Keratinocyte (primary cell): ENCODE results near the gene DMRT1. TPM values are rescaled to one million over a fixed set of nuclear protein-coding genes. Genes with fewer than 3 reads are reported as not detected.

Experiments
- DNase-seq: peaks from one replicate; pipeline ENCODE4 v3.0.0-alpha.2; 2011; ENCODE audit warnings: low read depth, missing footprints, low spot score
- FAIRE-seq: peaks from 2 replicates; lab custom pipeline; 2011; peaks lifted over from hg19 to GRCh38; lab: Jason Lieb, UNC
- H2AFZ ChIP-seq: 2 replicates; pipeline ENCODE4 v1.6.0; 2012; ENCODE audit warnings: low read length, control low read depth, inconsistent platforms; ENCODE audit not compliant: control insufficient read depth
- H3K27ac ChIP-seq: 2 replicates; pipeline ENCODE4 v1.5.1; 2011; ENCODE audit warnings: low read length; ENCODE audit not compliant: control insufficient read depth, insufficient read depth
- H3K27me3 ChIP-seq: 3 replicates; pipeline ENCODE4 v1.6.0; 2011; ENCODE audit warnings: low read length; ENCODE audit not compliant: control insufficient read depth, insufficient read depth; ENCODE audit errors: extremely low read depth
- H3K36me3 ChIP-seq, 2 experiments: 2 replicates in 1 of 2; 3 replicates in 1 of 2; pipeline ENCODE4 v1.5.1; 2011; ENCODE audit warnings: low read length in 2 of 2, mild to moderate bottlenecking in 1 of 2; ENCODE audit not compliant: control insufficient read depth in 2 of 2, insufficient read depth in 2 of 2; ENCODE audit errors: extremely low read depth in 1 of 2
- H3K4me1 ChIP-seq: 3 replicates; pipeline ENCODE4 v1.5.1; 2011; ENCODE audit warnings: low read length; ENCODE audit not compliant: control insufficient read depth, insufficient read depth; ENCODE audit errors: extremely low read depth
- H3K4me2 ChIP-seq: 3 replicates; pipeline ENCODE4 v1.6.0; 2011; ENCODE audit warnings: low read depth, low read length; ENCODE audit not compliant: control insufficient read depth, insufficient read depth; ENCODE audit errors: extremely low read depth
- H3K4me3 ChIP-seq, 3 experiments: fragments of 200-600 bp in 1 of 3; sonication (generic) in 1 of 3; 2 replicates in 2 of 3; 3 replicates in 1 of 3; pipeline ENCODE4 v1.5.1; 2011 to 2016; ENCODE audit warnings: low read length in 3 of 3, mild to moderate bottlenecking in 3 of 3, control low read depth in 2 of 3, inconsistent platforms in 1 of 3, low read depth in 1 of 3, mixed read lengths in 1 of 3, mixed run types in 1 of 3, moderate library complexity in 1 of 3; ENCODE audit not compliant: control insufficient read depth in 2 of 3, insufficient read depth in 2 of 3; ENCODE audit errors: extremely low read depth in 1 of 3
- H3K79me2 ChIP-seq: 2 replicates; pipeline ENCODE4 v1.6.0; 2012; ENCODE audit warnings: low read length; ENCODE audit not compliant: control insufficient read depth, insufficient read depth
- H3K9ac ChIP-seq: 3 replicates; pipeline ENCODE4 v1.6.0; 2011; ENCODE audit warnings: low read length; ENCODE audit not compliant: control insufficient read depth, insufficient read depth; ENCODE audit errors: extremely low read depth
- H3K9me1 ChIP-seq: 3 replicates; pipeline ENCODE4 v1.6.0; 2011; ENCODE audit warnings: low read length; ENCODE audit not compliant: control insufficient read depth, insufficient read depth; ENCODE audit errors: extremely low read depth
- H3K9me3 ChIP-seq: 2 replicates; pipeline ENCODE4 v1.5.1; 2012; ENCODE audit warnings: low read depth, low read length; ENCODE audit not compliant: control insufficient read depth
- H4K20me1 ChIP-seq: 3 replicates; pipeline ENCODE4 v1.6.0; 2011; ENCODE audit warnings: low read length; ENCODE audit not compliant: control insufficient read depth, insufficient read depth; ENCODE audit errors: extremely low read depth
- EZH2 ChIP-seq: IDR thresholded peaks from one replicate; pipeline ENCODE4 v1.6.1; 2012; ENCODE audit warnings: inconsistent platforms, mild to moderate bottlenecking, low read length, moderate library complexity
- dilution Hi-C: fragments of 300-500 bp; cut with MboI; formaldehyde crosslinking; loops from one replicate; pipeline ENCODE4 v1.7.0; 2020; ENCODE audit warnings: low sequenced_read_pairs; ENCODE audit not compliant: extremely low pct_ligation_motif_present
- polyA plus RNA-seq, 5 experiments: library from polyadenylated mRNA; depleted of rRNA in 3 of 5; stranded (reverse) in 3 of 5; stranded (forward) in 1 of 5; unstranded in 1 of 5; fragments of >200 nt; gene quantifications; 1 replicate in 1 of 5; 2 replicates in 3 of 5; 3 replicates in 1 of 5; pipeline versions ENCODE4 v1.2.1 to v1.2.3, GENCODE V29; 2011 to 2012; ENCODE audit warnings: missing spikeins in 2 of 5, low read depth in 1 of 5, low replicate concordance in 1 of 5
- TF ChIP-seq, protein P1 (sequence below), 3 experiments: IDR thresholded peaks in 1 of 3; conservative IDR thresholded peaks in 1 of 3; optimal IDR thresholded peaks in 1 of 3; 2 replicates in 2 of 3; 3 replicates in 1 of 3; pipeline versions ENCODE3 to v1.5.1; 2011; ENCODE audit warnings: low read length in 3 of 3, mild to moderate bottlenecking in 3 of 3, moderate library complexity in 2 of 3, control low read depth in 1 of 3, inconsistent platforms in 1 of 3; ENCODE audit not compliant: insufficient read depth in 2 of 3; ENCODE audit errors: extremely low read depth in 1 of 3

DMRT1 gene
- polyA plus RNA-seq, 1 donor (not counting 4 experiments of a cell fraction or from before 2014, with no cell fraction given): not detected

DNA sequence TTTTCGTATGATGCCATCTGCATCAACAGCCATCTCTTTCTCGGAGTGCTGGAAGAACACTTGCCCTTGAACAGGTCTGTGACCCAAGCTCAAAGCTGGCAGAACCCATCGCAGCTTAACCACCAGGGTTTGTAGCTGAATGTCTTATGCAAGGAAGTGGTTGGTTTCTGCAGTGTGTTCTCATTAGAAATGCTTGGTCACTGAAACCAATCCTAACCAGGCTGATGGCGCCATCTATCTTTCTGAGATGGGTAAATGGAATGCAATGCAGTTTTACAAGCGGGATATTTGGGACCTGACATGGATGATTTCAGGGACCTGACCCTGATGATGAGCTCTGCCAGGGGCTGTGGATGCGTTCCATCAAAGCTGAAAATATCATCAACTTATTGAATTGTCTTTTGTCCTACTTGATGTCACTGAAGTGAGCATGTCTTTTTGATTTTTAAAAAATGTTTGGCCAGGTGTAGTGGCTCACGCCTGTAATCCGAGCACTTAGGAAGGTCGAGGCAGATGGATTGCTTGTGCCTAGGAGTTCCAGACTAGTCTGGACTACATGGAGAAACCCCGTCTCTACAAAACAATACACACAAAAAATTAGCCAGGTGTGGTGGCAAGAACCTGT, 163.7 kb downstream of the DMRT1 start:
- FAIRE-seq (peak; percentile 32), DNase-seq (peak; percentile 13)
- dilution Hi-C loops: no loop called here
- Histone ChIP-seq H3K9ac (no peak overlapping the region), H3K79me2 (no peaks in the 10 kb centered on the region), H3K27ac (no peak overlapping the region), H4K20me1 (no peaks in the 10 kb centered on the region), H3K4me3 (no peak overlapping the region), H2AFZ (no peak overlapping the region), H3K4me2 (no peak overlapping the region), H3K9me3 (no peaks in the 10 kb centered on the region), H3K27me3 (no peaks in the 10 kb centered on the region), H3K9me1 (no peaks in the 10 kb centered on the region), H3K4me1 (peaks cover 5% of the 10 kb centered on the region), H3K36me3 (no peaks in the 10 kb centered on the region)
- TF ChIP-seq EZH2: no peak
- TF ChIP-seq, protein P1, sequence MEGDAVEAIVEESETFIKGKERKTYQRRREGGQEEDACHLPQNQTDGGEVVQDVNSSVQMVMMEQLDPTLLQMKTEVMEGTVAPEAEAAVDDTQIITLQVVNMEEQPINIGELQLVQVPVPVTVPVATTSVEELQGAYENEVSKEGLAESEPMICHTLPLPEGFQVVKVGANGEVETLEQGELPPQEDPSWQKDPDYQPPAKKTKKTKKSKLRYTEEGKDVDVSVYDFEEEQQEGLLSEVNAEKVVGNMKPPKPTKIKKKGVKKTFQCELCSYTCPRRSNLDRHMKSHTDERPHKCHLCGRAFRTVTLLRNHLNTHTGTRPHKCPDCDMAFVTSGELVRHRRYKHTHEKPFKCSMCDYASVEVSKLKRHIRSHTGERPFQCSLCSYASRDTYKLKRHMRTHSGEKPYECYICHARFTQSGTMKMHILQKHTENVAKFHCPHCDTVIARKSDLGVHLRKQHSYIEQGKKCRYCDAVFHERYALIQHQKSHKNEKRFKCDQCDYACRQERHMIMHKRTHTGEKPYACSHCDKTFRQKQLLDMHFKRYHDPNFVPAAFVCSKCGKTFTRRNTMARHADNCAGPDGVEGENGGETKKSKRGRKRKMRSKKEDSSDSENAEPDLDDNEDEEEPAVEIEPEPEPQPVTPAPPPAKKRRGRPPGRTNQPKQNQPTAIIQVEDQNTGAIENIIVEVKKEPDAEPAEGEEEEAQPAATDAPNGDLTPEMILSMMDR (optimal IDR thresholded peaks at IDR 0.05 in 1 of 3, IDR thresholded peaks at IDR 0.05 in 1 of 3, conservative IDR thresholded peaks at IDR 0.05 in 1 of 3; ENCODE audit: extremely low read depth in 1 of 3, insufficient read depth in 2 of 3, low read length in 3 of 3): peak; percentile 62 to 76 (median 70)

DNA sequence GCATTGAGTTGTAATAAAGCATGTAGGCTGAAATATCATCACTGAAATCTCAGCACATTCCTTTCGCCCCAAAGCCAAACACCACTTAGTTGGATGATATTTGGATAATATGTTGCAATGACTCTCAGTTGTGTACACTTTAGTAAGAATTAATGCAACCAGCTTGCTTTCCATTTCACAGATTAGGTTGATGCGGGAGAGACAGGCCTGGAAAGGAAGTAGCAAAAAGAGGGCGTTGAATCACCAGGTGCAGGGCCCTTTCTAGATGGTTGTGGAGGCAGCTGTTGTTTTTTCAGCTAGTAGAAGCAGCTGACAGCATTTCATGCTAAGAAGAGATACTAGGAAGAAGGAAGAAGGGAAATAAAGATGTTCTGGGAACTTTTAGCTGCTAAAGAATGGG, 165.8 kb downstream of the DMRT1 start:
- Histone ChIP-seq H3K9me1 (no peaks in the 10 kb centered on the region), H3K27me3 (no peaks in the 10 kb centered on the region), H3K4me1 (peaks cover 5% of the 10 kb centered on the region), H3K4me3 (no peak overlapping the region), H3K36me3 (no peaks in the 10 kb centered on the region), H3K9me3 (no peaks in the 10 kb centered on the region), H3K79me2 (no peaks in the 10 kb centered on the region), H4K20me1 (no peaks in the 10 kb centered on the region), H2AFZ (no peak overlapping the region), H3K27ac (no peak overlapping the region), H3K4me2 (no peak overlapping the region), H3K9ac (no peak overlapping the region)
- TF ChIP-seq, protein P1 (optimal IDR thresholded peaks at IDR 0.05 in 1 of 3, IDR thresholded peaks at IDR 0.05 in 1 of 3, conservative IDR thresholded peaks at IDR 0.05 in 1 of 3; ENCODE audit: extremely low read depth in 1 of 3, insufficient read depth in 2 of 3, low read length in 3 of 3): no peak
- no peak for TF ChIP-seq EZH2
- DNase-seq: no peak
- dilution Hi-C loops: no loop called here
- FAIRE-seq: no peak
